HCT116 (cell line): ENCODE data around the gene RHOU. TPM values are rescaled to one million over a fixed set of nuclear protein-coding genes. Genes with fewer than 3 reads are reported as not detected.

ENCODE experiments used
- ATAC-seq: fragments of 200-7000 bp; cut with Tn5 transposase; 2 replicates; pipeline ENCODE4 v1.9.1; 2020; ENCODE audit warnings: mild to moderate bottlenecking, moderate library complexity
- BruUV-seq: library from RNA; stranded (reverse); fragments of 400-500 nt; replicated peaks from 2 replicates; lab custom pipeline; 2021; lab: Mats Ljungman, UMichigan
- CTCF ChIA-PET: fragments of 300-600 bp; sonication (Branson Sonifier 250); formaldehyde crosslinking; loops from one replicate; lab custom pipeline; 2021; ENCODE audit warnings: antibody characterized with exemption; lab: Charles Lee
- POLR2A ChIA-PET: fragments of 300-600, 350-600 bp; sonication (Branson Sonifier 250); formaldehyde crosslinking; loops from one replicate; lab custom pipeline; 2021; ENCODE audit warnings: antibody characterized with exemption; lab: Charles Lee
- RAD21 ChIA-PET, 2 experiments: fragments of 300-600 bp; sonication (Branson Sonifier 250); formaldehyde crosslinking; loops; one replicate each; lab custom pipeline; 2023; ENCODE audit warnings: low total read pairs in 2 of 2; ENCODE audit not compliant: uncharacterized antibody in 2 of 2, unreplicated experiment in 2 of 2, low non-redundant PET in 1 of 2; lab: Charles Lee
- DNase-seq: peaks from one replicate; pipeline ENCODE4 v3.0.0-alpha.2; 2010; ENCODE audit warnings: low read depth, low spot score
- H2AFZ ChIP-seq: fragments of 200-600 bp; shearing (Covaris generic), sonication (generic); 2 replicates; pipeline ENCODE4 v1.6.1; 2017; ENCODE audit warnings: low read depth, mixed run types, mixed read lengths, antibody characterized with exemption, low read length; ENCODE audit not compliant: poor library complexity, severe bottlenecking
- H3K27ac ChIP-seq: 2 replicates; pipeline ENCODE4 v1.5.1; 2012; ENCODE audit warnings: low read depth, low read length
- H3K27me3 ChIP-seq: fragments of 200-600 bp; sonication (generic); 2 replicates; pipeline ENCODE4 v1.6.1; 2016; ENCODE audit warnings: mixed run types, low read length, mixed read lengths; ENCODE audit not compliant: insufficient read depth
- H3K36me3 ChIP-seq, 2 experiments: fragments of 200-500 bp in 1 of 2; fragments of 200-600 bp in 1 of 2; sonication (Bioruptor generic) in 1 of 2; sonication (generic) in 1 of 2; 2 replicates each; pipeline versions ENCODE4 v1.5.1 to v1.6.1; 2014 to 2016; ENCODE audit warnings: low read length in 2 of 2, inconsistent platforms in 1 of 2, mixed read lengths in 1 of 2, mixed run types in 1 of 2; ENCODE audit not compliant: insufficient read depth in 2 of 2, control insufficient read depth in 1 of 2
- H3K4me1 ChIP-seq, 2 experiments: fragments of 200-600 bp in 1 of 2; sonication (generic) in 1 of 2; 2 replicates each; pipeline versions ENCODE4 v1.5.1 to v1.6.1; 2012 to 2017; ENCODE audit warnings: low read length in 2 of 2, inconsistent platforms in 1 of 2, mild to moderate bottlenecking in 1 of 2, mixed read lengths in 1 of 2, mixed run types in 1 of 2, moderate library complexity in 1 of 2; ENCODE audit not compliant: insufficient read depth in 2 of 2, control insufficient read depth in 1 of 2
- H3K4me2 ChIP-seq: fragments of 200-600 bp; sonication (generic); 2 replicates; pipeline ENCODE4 v1.6.1; 2017; ENCODE audit warnings: mixed run types, low read length, mixed read lengths
- H3K4me3 ChIP-seq, 2 experiments: fragments of 200-600 bp in 1 of 2; sonication (generic) in 1 of 2; replicated peaks in 1 of 2; 2 replicates each; pipeline ENCODE4 v1.5.1; 2011 to 2016; ENCODE audit warnings: low read length in 2 of 2, control low read depth in 1 of 2, low read depth in 1 of 2, mild to moderate bottlenecking in 1 of 2, mixed read lengths in 1 of 2, mixed run types in 1 of 2
- H3K79me2 ChIP-seq: fragments of 200-600 bp; sonication (generic); 2 replicates; pipeline ENCODE4 v1.6.1; 2017; ENCODE audit warnings: mild to moderate bottlenecking, mixed run types, low read length, moderate library complexity, mixed read lengths; ENCODE audit not compliant: insufficient read depth
- H3K9ac ChIP-seq: fragments of 200-600 bp; sonication (generic); 2 replicates; pipeline ENCODE4 v1.6.1; 2016; ENCODE audit warnings: low read length, mixed read lengths
- H3K9me2 ChIP-seq: fragments of 200-600 bp; sonication (generic), shearing (Covaris generic); 2 replicates; pipeline ENCODE4 v1.6.1; 2017; ENCODE audit warnings: mixed run types, mild to moderate bottlenecking, moderate library complexity; ENCODE audit not compliant: insufficient read depth
- H3K9me3 ChIP-seq, 2 experiments: fragments of 200-500 bp in 1 of 2; fragments of 200-600 bp in 1 of 2; sonication (Bioruptor generic) in 1 of 2; sonication (generic) in 1 of 2; 2 replicates each; pipeline ENCODE4 v1.6.1; 2014 to 2017; ENCODE audit warnings: low read length in 2 of 2, mixed read lengths in 2 of 2, inconsistent platforms in 1 of 2, low read depth in 1 of 2, mild to moderate bottlenecking in 1 of 2, mixed run types in 1 of 2, moderate library complexity in 1 of 2; ENCODE audit not compliant: control insufficient read depth in 1 of 2, insufficient read depth in 1 of 2
- H4K20me1 ChIP-seq: fragments of 200-600 bp; sonication (generic), shearing (Covaris generic); 2 replicates; pipeline ENCODE4 v1.6.1; 2017; ENCODE audit warnings: mixed run types, mild to moderate bottlenecking, moderate library complexity; ENCODE audit not compliant: insufficient read depth
- ATF3 ChIP-seq: IDR thresholded peaks from 2 replicates; pipeline ENCODE4 v1.6.1; 2012
- ELF1 ChIP-seq: IDR thresholded peaks from 2 replicates; pipeline ENCODE4 v1.6.1; 2012; ENCODE audit warnings: low read depth, borderline replicate concordance
- EZH2 ChIP-seq: fragments of 200-600 bp; sonication (generic); IDR thresholded peaks from 2 replicates; pipeline ENCODE4 v1.6.1; 2017; ENCODE audit warnings: antibody characterized with exemption, mixed run types
- EZH2phosphoT487 ChIP-seq: fragments of 200-600 bp; IDR thresholded peaks from 2 replicates; pipeline ENCODE4 v1.6.1; 2018; ENCODE audit warnings: antibody characterized with exemption, borderline replicate concordance
- FOSL1 ChIP-seq: IDR thresholded peaks from 2 replicates; pipeline ENCODE4 v1.6.1; 2012; ENCODE audit warnings: low read depth
- JUND ChIP-seq: IDR thresholded peaks from 2 replicates; pipeline ENCODE4 v1.6.1; 2012
- MAX ChIP-seq: IDR thresholded peaks from 2 replicates; pipeline ENCODE4 v1.6.1; 2012
- RAD21 ChIP-seq: IDR thresholded peaks from 2 replicates; pipeline ENCODE4 v1.6.1; 2012; ENCODE audit warnings: low read depth, mild to moderate bottlenecking
- REST ChIP-seq: IDR thresholded peaks from 2 replicates; pipeline ENCODE4 v1.6.1; 2012; ENCODE audit warnings: low read depth
- SIN3A ChIP-seq: IDR thresholded peaks from 2 replicates; pipeline ENCODE4 v1.6.1; 2012; ENCODE audit warnings: low read depth
- SRF ChIP-seq: IDR thresholded peaks from 2 replicates; pipeline ENCODE4 v1.6.1; 2012; ENCODE audit warnings: low read depth
- TCF7L2 ChIP-seq: IDR thresholded peaks from 2 replicates; pipeline ENCODE4 v1.7.0; 2011; ENCODE audit warnings: borderline replicate concordance, inconsistent platforms; ENCODE audit not compliant: insufficient read depth, insufficient read length; ENCODE audit errors: extremely low read depth
- YY1 ChIP-seq: IDR thresholded peaks from 2 replicates; pipeline ENCODE4 v1.6.1; 2011; ENCODE audit warnings: low read length, low read depth, moderate library complexity, mild to moderate bottlenecking; ENCODE audit not compliant: insufficient replicate concordance; ENCODE audit errors: extremely low read depth
- ZFX ChIP-seq: fragments of 450-650 bp; IDR thresholded peaks from 2 replicates; pipeline ENCODE4 v1.6.1; 2017
- ZNF274 ChIP-seq: fragments of 200-500 bp; sonication (Bioruptor generic); IDR thresholded peaks from 2 replicates; pipeline ENCODE4 v1.6.1; 2014; ENCODE audit warnings: mild to moderate bottlenecking, low read depth, low read length, inconsistent platforms
- intact Hi-C: fragments of 100-400 bp; cut with micrococcal nuclease; formaldehyde crosslinking; loops from 2 replicates; pipeline ENCODE4 v1.10.0; 2022
- total RNA-seq: library from RNA; stranded (reverse); gene quantifications from one replicate; pipeline ENCODE4 v1.2.1, GENCODE V29; 2021; ENCODE audit not compliant: unreplicated experiment

The RHOU gene
- total RNA-seq, 1 experiment from 2014 or later, result 4.0 TPM

- intact Hi-C loops, result loop anchor here (1.0 to 10.0 kb wide), 3 partner anchors 421 to 519 kb away; no protein-coding TSS in a partner anchor
- BruUV-seq, result no TSS peak
- no peak for TF ChIP-seq YY1
- peak; percentile 50 for TF ChIP-seq RAD21
- TF ChIP-seq TCF7L2, result peak; percentile 64
- TF ChIP-seq MAX, result 0 out of 2 replicates have a peak, but pooled peaks have one; percentile 34
- TF ChIP-seq, all 23 proteins: peak for 3
- ATAC-seq (peak; percentile 38), DNase-seq (peak; percentile 18)
- no peak overlapping the region for H3K9ac ChIP-seq
- no peaks in the 10 kb centered on the region; a peak in 1 of 4 replicates for H3K36me3 ChIP-seq
- peak overlapping the region; percentile 45; the same call in 1 of the 2 replicates for H3K27ac ChIP-seq
- POLR2A ChIA-PET, result no interaction called here
- peak overlapping the region; percentile 40 for H2AFZ ChIP-seq
- CTCF ChIA-PET, result interaction anchor here (1.2 to 1.8 kb wide), 7 partner anchors 18 to 519 kb away, joined by 3 to 10 read pairs (median 3); no protein-coding TSS in a partner anchor
- H3K9me3 ChIP-seq, result no peaks in the 10 kb centered on the region
- no peaks in the 10 kb centered on the region for H3K9me2 ChIP-seq
- no peaks in the 10 kb centered on the region for H3K27me3 ChIP-seq
- RAD21 ChIA-PET, result no interaction called here
- H3K4me3 ChIP-seq, result peak overlapping the region; percentile 44 to 62
- no peaks in the 10 kb centered on the region for H3K79me2 ChIP-seq
- peaks cover 13 to 16% of the 10 kb centered on the region in 2 experiments; a peak in 3 of 4 replicates for H3K4me1 ChIP-seq
- H3K4me2 ChIP-seq, result peak overlapping the region; percentile 87
- no peaks in the 10 kb centered on the region for H4K20me1 ChIP-seq
Measured at GRCh38 chr1:228735871-228736586, 750 bp downstream of the RHOU start.

DNA sequence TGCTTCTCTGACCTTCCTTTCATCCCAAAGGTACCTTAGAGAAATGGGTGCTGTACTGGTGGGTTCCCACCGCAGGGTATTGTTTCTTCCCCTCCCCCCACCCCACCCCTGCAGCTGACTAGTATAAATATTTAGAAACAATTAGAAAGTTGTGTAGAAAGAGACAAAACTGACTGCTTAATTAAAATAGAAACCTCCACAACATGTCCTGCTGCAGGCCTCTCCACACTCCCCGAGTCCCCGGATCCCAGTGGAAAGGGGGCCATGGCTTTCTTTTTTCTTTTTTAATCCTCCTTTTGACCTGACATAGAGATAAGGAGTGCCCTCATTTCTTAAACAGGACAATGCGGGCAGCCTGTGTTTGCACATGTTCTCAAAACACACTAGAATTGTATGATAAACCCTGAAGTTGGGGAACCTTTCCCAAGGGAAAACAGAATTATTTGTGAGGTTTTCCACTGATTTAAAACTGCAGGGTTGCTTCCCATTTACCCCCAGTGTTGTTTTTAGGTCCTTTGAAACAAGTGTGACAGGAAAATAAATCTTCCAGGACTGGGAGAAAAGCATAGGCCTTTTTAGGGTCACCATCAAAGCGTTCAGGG lies 1.7 kb downstream of the RHOU start:
- CTCF ChIA-PET, result interaction anchor here (1.2 to 1.8 kb wide), 3 partner anchors 17 to 490 kb away, joined by 3 to 7 read pairs (median 5); no protein-coding TSS in a partner anchor
- H3K4me2 ChIP-seq, result peak overlapping the region; percentile 87; the same call in 1 of the 2 replicates
- no peak for TF ChIP-seq EZH2
- no peak for TF ChIP-seq EZH2phosphoT487
- no peak for TF ChIP-seq REST
- TF ChIP-seq ELF1, result no peak
- no peak for TF ChIP-seq TCF7L2
- no peak for TF ChIP-seq SRF
- TF ChIP-seq YY1, result no peak
- TF ChIP-seq ZFX, result no peak
- TF ChIP-seq JUND, result no peak
- no peak for TF ChIP-seq FOSL1
- no peak for TF ChIP-seq SIN3A
- no peak for TF ChIP-seq ZNF274
- no peak for TF ChIP-seq ATF3

More for the DNA sequence above, 1.7 kb downstream of the RHOU start:
- H4K20me1 ChIP-seq, result no peaks in the 10 kb centered on the region
- no peak for ATAC-seq
- no peak for DNase-seq
- no peaks in the 10 kb centered on the region for H3K9me3 ChIP-seq
- intact Hi-C loops, result loop anchor here (10.0 kb wide), 1 partner anchor 518 kb away; no protein-coding TSS in a partner anchor
- RAD21 ChIA-PET, result no interaction called here
- no peak overlapping the region for H2AFZ ChIP-seq
- no peak overlapping the region; a peak in 1 of 4 replicates for H3K4me3 ChIP-seq
- H3K9ac ChIP-seq, result no peak overlapping the region
- H3K4me1 ChIP-seq, result peaks cover 13 to 16% of the 10 kb centered on the region in 2 experiments; a peak in 3 of 4 replicates
- H3K79me2 ChIP-seq, result no peaks in the 10 kb centered on the region
- no peaks in the 10 kb centered on the region; a peak in 1 of 4 replicates for H3K36me3 ChIP-seq
- H3K27ac ChIP-seq, result no peak overlapping the region
- BruUV-seq, result no TSS peak
- H3K27me3 ChIP-seq, result no peaks in the 10 kb centered on the region
- H3K9me2 ChIP-seq, result no peaks in the 10 kb centered on the region
- POLR2A ChIA-PET, result no interaction called here
